Suppressor macrophage treated with lipopolysaccharide for 1 hour (primary cell): ENCODE results near the gene ATP8B4.

Experiments used
- DNase-seq, 3 donors: peaks; one replicate each; pipeline ENCODE4 v3.0.0-alpha.2; 2020 to 2022

ATP8B4 gene

GRCh38 chr15:50108461-50108860, 10.6 kb downstream of the ATP8B4 start:
- no peak for DNase-seq

- peak; percentile 78 to 91 (median 87) for DNase-seq
Observed at GRCh38 chr15:50107591-50108408, 11.2 kb downstream of the ATP8B4 start.

GRCh38 chr15:50107157-50107556, 11.9 kb downstream of the ATP8B4 start:
- no peak for DNase-seq

- no peak for DNase-seq
Observed at GRCh38 chr15:50106457-50106856, 12.6 kb downstream of the ATP8B4 start.

GRCh38 chr15:50100486-50100885, 18.5 kb downstream of the ATP8B4 start:
- peak in 2 of 3 donors; percentile 30 to 60 for DNase-seq

- DNase-seq = no peak
Observed at GRCh38 chr15:50098545-50098944, 20.5 kb downstream of the ATP8B4 start.

GRCh38 chr15:50095938-50096821, 22.9 kb downstream of the ATP8B4 start:
- DNase-seq = peak in 2 of 3 donors; percentile 25 to 42

GRCh38 chr15:50089386-50089785, 29.6 kb downstream of the ATP8B4 start:
- DNase-seq = peak in 1 of 3 donors; percentile 17

- DNase-seq = peak in 1 of 3 donors; percentile 11
Observed at GRCh38 chr15:50084932-50085331, 34.1 kb downstream of the ATP8B4 start.

- peak in 1 of 3 donors; percentile 10 for DNase-seq
Observed at GRCh38 chr15:50083424-50084025, 35.5 kb downstream of the ATP8B4 start.

GRCh38 chr15:50082066-50082465, 37.0 kb downstream of the ATP8B4 start:
- no peak for DNase-seq

GRCh38 chr15:50077651-50078050, 41.4 kb downstream of the ATP8B4 start:
- DNase-seq = peak in 1 of 3 donors; percentile 13

- no peak for DNase-seq
Observed at GRCh38 chr15:50077176-50077575, 41.9 kb downstream of the ATP8B4 start.

GRCh38 chr15:50075319-50075718, 43.7 kb downstream of the ATP8B4 start:
- DNase-seq = peak in 1 of 3 donors; percentile 14

GRCh38 chr15:50071551-50072258, 47.3 kb downstream of the ATP8B4 start:
- DNase-seq = peak in 1 of 3 donors; percentile 10

GRCh38 chr15:50068016-50068415, 51.0 kb downstream of the ATP8B4 start:
- peak in 1 of 3 donors; percentile 8 for DNase-seq

GRCh38 chr15:50067254-50067653, 51.8 kb downstream of the ATP8B4 start:
- peak in 1 of 3 donors; percentile 33 for DNase-seq

- peak in 1 of 3 donors; percentile 15 for DNase-seq
Observed at GRCh38 chr15:50066666-50067065, 52.4 kb downstream of the ATP8B4 start.

GRCh38 chr15:50066202-50066601, 52.8 kb downstream of the ATP8B4 start:
- DNase-seq = peak; percentile 61 to 86 (median 63)

GRCh38 chr15:50065279-50065678, 53.8 kb downstream of the ATP8B4 start:
- peak in 1 of 3 donors; percentile 38 for DNase-seq

- peak in 2 of 3 donors; percentile 43 to 47 for DNase-seq
Observed at GRCh38 chr15:50064673-50065072, 54.4 kb downstream of the ATP8B4 start.

- peak in 1 of 3 donors; percentile 14 for DNase-seq
Observed at GRCh38 chr15:50063226-50063625, 55.8 kb downstream of the ATP8B4 start.
